HUDEP-2 (cell line): ENCODE measurements around the gene ADAMTS7.
"Not testable (repeated sequence)": the region's sequence is repeated elsewhere in the genome, so short reads cannot be mapped to it uniquely, and the experiment has no call there.

Source experiments
- DNase-seq, 76 experiments: peaks; one replicate each; lab custom pipeline; 2025; ENCODE audit not compliant: unreplicated experiment in 76 of 76; lab: John Stamatoyannopoulos, UW

ADAMTS7 gene

GRCh38 chr15:78766041-78766440 lies 45.2 kb downstream of the ADAMTS7 start:
- DNase-seq, result no peak

- not testable (repeated sequence) for DNase-seq
These were observed 46.0 kb downstream of the ADAMTS7 start for GRCh38 chr15:78765154-78765860.

- not testable (repeated sequence) for DNase-seq
These were observed 46.7 kb downstream of the ADAMTS7 start for GRCh38 chr15:78764340-78765153.

GRCh38 chr15:78763796-78764241 lies 47.4 kb downstream of the ADAMTS7 start:
- peak in 1 of 76 experiments; percentile 9 for DNase-seq

DNA sequence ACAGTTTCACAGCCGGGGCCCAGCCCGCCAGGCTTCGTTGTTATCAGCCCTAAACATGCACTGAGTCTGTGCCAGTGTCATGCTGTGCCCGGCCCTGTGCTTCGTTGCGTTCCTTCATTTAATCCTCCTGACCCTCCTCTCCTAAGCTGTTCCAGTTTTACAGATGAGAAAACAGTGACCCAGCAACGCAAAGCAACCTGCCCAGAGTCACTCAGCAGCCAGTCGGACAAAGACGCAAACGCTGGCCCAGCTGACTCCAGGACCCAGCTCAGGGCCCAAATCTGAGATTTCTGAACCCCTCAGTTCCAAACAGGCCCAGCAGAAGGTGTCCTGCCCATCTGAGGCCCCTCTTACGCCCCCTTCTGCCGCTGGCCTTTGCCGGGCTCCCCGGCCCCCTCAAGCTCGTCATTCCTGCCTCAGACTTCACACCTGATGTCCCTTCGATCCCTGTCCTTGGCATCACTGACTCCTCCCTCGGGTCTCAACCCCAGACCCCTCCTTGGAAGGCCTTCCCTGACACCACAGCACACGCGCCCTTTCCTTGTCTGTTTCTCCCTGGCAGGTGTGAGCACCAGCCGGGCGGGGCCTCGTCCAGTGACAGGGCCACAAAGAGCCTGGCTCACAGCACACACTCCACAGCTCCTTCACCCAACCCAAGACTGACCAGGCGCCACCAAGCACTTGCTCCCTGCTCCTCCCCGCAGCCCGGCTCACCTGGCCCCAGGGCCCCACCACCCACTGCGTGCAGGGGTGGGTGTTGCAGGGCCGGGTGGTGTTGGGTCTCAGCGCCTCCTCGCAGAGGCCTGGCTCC lies 48.1 kb downstream of the ADAMTS7 start:
- DNase-seq, result peak in 71 of 76 experiments; percentile 8 to 81 (median 55)

DNA sequence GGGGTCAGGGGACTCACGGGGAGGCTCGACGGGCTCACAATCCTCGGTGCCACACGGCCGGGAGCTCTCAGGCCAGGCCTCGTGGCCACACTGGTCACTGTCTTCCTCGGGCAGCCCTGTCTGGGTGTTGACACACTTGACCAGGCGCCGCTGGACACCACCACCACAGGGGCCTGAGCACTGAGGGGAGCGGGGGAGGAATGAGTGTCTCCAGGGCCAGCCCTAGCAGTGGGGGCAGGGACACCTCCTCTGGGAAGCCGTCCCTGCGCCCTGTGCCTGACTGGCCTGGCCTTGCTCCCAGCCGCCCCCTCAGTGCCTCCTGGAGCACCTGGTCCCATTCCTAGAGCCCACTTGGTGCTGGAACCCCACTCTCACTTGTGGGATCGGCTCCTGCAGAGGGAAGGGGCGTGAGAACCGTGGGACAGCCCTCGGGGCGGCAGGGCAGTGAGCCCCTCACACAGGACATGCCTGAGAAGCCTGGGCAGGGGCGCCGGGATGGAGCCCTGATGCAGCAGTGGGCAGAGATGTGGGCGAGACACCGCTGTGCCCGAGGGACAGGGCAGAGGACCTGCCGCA lies 48.8 kb downstream of the ADAMTS7 start:
- peak in 2 of 76 experiments; percentile 27 to 48 for DNase-seq

DNA sequence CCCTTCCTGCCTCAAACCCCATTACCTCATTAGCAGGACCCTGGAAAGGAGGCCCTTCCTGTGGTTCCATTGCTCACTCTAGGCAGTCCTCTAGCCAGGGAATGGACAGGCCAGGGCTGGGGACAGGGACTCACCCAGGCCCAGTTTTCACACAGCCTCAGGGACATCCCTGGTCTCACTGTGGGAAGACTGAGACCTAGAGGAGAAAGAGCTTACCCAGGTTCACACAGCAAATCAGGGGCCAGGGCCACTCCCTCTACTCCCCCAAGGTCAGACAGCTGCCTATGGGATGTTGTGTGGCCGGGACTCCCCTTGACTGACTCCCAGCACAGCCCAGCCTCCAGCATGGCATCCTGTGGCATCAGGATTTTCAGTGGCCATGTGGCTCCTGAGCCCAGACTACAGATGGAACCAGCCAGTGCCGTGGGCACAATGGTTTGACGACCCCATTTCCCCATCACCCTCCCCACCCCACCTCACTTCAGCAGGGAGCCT lies 49.3 kb downstream of the ADAMTS7 start:
- DNase-seq, result peak in 2 of 76 experiments; percentile 14 to 43

DNA sequence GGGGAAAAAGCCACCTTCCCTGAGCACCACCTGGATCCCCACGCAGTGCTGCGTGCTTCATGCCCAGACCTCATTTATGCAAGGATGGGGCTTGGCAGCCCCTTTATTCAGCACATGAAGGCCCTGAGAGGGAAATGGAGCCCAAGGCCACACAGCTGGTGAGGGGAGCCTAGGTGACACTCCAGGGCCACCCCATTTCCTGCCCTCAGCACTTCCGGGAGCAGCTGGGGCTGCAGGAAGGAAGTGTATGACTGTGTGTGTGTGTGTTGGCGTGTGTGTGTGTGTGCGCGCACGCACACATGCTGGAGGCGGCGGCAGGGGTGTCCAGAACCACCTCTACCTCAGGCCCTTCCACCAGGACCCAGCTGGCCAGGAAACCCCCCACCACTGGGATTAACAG lies 49.8 kb downstream of the ADAMTS7 start:
- not testable (repeated sequence) for DNase-seq

DNA sequence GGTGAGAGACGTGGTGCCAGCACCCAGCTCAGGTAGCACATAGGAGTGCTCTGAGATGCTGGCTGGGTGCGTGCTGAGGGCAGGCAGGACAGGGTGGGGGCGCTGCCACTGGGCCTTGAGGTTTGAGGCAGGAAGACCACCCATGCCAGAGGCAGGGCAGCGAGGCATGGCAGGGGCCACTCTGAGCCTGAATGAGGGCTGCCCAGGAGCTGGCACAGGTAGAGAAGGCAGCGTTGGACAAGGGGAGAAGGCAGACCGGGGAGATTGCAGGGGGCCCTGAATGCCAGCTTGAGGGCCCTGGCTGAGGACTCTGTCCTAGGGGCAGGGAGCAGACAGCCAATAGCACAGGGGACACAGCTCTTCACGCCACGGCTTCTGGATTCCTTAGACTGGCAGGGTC lies 50.2 kb downstream of the ADAMTS7 start:
- no peak for DNase-seq

DNA sequence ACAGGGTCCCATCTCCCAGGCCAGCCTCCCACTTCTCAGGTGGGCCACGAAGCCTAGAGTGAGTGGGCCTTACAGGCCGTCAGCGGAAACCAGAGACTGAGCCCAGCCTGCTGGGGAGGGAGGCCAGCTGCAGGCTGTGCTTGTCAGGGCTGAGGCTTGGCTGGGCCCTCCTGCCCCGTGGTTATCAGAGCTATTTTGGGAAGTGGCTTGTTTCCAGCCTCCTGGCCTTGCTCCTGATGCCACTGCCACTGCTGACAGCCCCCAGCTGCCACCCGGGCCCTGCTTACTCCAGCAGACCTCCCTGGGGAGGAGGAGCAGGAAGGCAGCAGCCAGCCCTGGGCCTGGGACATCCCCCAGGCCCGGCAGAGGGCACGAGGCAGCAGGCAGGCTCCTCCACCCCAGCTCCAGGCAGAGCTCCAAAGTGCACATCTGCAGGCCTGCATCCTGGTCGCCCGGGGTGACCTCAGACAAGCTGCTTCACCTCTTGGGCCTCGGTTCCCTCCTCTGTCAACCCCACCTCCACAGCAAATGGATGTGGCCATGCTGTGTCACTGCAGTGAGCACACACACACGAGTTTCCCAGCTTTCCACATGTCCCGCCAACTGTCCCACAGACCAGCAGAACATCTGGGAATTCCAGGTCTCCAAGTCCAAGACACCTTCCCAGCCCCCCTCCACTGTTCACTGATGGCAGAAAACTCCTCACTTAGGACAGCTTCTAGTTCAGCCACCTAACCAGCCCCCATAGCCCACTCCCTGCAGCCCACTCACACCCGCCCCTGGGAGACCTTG lies 51.0 kb downstream of the ADAMTS7 start:
- peak in 2 of 76 experiments; percentile 6 to 8 for DNase-seq

GRCh38 chr15:78759361-78759998 lies 51.8 kb downstream of the ADAMTS7 start:
- DNase-seq, result not testable (repeated sequence)

GRCh38 chr15:78758486-78759200 lies 52.6 kb downstream of the ADAMTS7 start:
- DNase-seq, result peak in 1 of 76 experiments; percentile 5

GRCh38 chr15:78758084-78758483 lies 53.2 kb downstream of the ADAMTS7 start:
- not testable (repeated sequence) for DNase-seq

GRCh38 chr15:78757636-78757905 lies 53.7 kb downstream of the ADAMTS7 start:
- no peak for DNase-seq

DNA sequence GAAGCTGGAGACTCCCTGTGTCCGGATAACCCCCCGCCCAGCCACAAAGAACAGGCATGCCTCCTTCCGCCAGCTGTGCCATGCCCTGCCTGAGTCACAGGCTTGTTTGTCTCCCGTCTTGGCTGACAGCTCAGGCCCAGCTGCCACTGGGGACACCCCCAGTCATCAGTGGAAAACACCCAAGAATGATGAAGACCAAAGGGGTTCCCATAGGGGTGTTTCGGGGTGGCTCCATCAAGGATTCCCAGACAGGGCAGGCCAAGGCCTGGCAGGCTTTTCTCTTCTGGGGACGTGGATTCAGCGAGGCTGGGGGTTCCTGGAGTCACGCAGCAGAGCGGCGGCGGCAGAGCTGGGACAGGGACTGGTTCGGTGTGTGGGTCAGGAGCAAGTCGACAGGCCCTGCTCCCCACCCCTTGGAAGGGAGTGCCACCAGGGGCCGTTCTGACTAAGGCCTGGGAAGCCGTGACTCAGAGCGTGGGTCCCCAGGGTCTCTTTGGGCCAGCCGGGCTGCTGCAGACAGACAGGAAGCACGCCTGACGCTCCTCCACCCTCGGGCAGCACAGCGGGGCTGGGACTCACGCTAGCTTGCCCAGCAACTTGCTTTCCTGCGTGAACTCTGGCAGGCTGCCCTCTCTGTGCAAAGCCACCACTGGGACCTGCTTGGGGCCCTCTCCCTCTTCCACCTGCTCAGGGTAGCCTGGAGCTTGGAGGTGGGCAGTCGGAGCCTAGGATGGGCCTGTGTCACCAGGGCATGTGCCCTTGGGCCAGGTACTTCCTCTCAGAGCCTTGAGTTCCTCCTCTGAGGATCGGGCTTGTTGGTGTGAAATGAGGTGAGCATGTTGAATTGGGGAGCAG lies 54.3 kb downstream of the ADAMTS7 start:
- not testable (repeated sequence) for DNase-seq

DNA sequence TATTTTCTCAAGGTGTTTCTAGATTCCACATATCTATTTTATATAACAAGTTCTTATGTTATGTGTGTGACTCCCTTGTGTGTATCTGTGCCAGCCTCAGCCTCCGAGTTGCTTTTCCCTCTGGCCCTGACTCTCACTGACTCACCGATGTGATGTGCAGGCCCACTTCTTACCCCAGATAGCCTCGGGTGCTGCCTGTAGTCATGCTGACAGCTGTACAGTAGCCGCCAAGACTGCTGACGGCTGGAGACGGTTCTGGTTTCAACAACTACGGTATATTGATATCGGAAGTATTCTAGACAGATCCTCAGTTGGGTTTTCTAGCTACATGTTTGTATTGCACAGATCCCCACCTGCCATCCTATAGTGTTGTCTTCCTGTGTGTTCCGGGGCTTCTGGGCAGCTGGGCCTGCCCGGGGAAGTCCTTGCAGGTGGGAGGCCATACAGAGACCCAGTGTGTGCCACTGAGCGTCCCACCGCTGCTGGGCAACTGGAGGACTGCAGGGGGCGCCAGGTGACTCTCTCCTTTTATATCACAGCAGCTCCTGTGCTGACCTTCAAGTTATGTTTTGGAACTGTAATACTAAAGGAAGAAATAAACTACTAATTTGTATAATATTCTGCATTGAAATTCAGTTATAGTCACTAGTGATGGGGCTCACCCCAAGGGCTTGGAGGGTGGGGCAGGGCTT lies 55.2 kb downstream of the ADAMTS7 start:
- DNase-seq, result peak in 27 of 76 experiments; percentile 3 to 54 (median 23)

GRCh38 chr15:78754637-78755280 lies 56.5 kb downstream of the ADAMTS7 start:
- DNase-seq, result not testable (repeated sequence)
